Measurements from ENCODE around the gene CBX7. TPM values are rescaled to one million over a fixed set of nuclear protein-coding genes. Genes with fewer than 3 reads are reported as not detected.
A peak's percentile ranks its signal among the peaks of the same experiment; 100 is the strongest.

CBX7 gene
- total RNA-seq (ENCODE audit: unreplicated experiment): 5.9 TPM
- long read RNA-seq: 0 reads

DNA sequence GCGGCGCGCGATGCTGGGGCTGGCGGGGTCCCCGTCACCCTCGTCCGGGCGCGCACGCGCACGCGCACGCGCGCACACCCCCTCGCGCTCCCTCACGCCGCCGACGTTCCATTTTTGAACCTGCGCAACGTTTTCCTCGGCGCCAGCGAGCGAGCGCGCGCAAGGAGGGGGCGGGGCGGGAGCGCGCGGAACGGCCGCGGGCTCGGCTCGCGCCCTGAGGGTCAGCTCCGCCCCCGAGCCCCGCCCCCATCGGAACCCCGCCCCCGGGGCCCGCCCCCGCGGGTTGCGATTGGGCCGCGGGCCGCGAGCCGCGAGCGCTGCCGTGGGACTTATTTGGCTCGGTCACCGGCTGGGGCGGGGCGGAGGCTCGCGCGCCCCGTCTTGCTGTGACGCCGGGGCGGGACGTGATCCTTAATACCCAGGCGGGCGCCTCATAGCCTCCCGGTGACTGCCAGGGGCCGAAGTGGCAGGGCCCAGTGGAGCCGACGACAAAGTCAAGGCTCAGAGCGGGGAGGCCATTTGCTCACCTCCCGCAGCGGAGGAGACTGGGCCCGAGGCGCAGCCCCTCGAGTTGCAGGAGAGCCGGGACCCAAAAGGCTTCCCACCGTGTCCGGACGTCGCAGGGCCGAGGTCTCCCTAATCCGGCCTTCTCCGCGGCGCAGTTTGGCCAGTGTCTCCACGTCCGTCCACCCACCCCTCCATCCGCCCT, at the start of gene CBX7:
TSS of gene CBX7 (minus strand) at position 170 of the 709 bp plus-strand sequence. CDS start 236 bp downstream, outside the sequence.
- Mint-ChIP-seq H3K36me3 (ENCODE audit: unreplicated experiment) (no peaks in the 10 kb centered on the region), H3K9me3 (ENCODE audit: unreplicated experiment) (peaks cover 3% of the 10 kb centered on the region), H3K27ac (ENCODE audit: unreplicated experiment) (no peak within 1 kb of the TSS)

GRCh38 chr22:39197578-39197977, 45.1 kb upstream of the CBX7 start:
- H3K27me3 Mint-ChIP-seq (ENCODE audit: unreplicated experiment): no peaks in the 10 kb centered on the region
- H3K4me3 Mint-ChIP-seq (ENCODE audit: unreplicated experiment): no peak overlapping the region
- H3K27ac Mint-ChIP-seq (ENCODE audit: unreplicated experiment): no peak overlapping the region
- no peak for TF ChIP-seq CTCF (IDR thresholded peaks at IDR 0.05; ENCODE audit: partially characterized antibody, unreplicated experiment)
- H3K4me1 Mint-ChIP-seq (ENCODE audit: low read depth, unreplicated experiment): no peaks in the 10 kb centered on the region
- no peak for DNase-seq
- peaks cover 13% of the 10 kb centered on the region for H3K36me3 Mint-ChIP-seq (ENCODE audit: unreplicated experiment)
- H3K9me3 Mint-ChIP-seq (ENCODE audit: unreplicated experiment): peaks cover 3% of the 10 kb centered on the region

More for the DNA sequence above, at the start of gene CBX7:
- Mint-ChIP-seq H3K4me1 (ENCODE audit: low read depth, unreplicated experiment) (no peaks in the 10 kb centered on the region), H3K27me3 (ENCODE audit: unreplicated experiment) (peaks cover 6% of the 10 kb centered on the region), H3K4me3 (ENCODE audit: unreplicated experiment) (peak within 1 kb of the TSS; percentile 85)
- TF ChIP-seq CTCF (IDR thresholded peaks at IDR 0.05; ENCODE audit: partially characterized antibody, unreplicated experiment): no peak
- DNase-seq: peak; percentile 78

DNA sequence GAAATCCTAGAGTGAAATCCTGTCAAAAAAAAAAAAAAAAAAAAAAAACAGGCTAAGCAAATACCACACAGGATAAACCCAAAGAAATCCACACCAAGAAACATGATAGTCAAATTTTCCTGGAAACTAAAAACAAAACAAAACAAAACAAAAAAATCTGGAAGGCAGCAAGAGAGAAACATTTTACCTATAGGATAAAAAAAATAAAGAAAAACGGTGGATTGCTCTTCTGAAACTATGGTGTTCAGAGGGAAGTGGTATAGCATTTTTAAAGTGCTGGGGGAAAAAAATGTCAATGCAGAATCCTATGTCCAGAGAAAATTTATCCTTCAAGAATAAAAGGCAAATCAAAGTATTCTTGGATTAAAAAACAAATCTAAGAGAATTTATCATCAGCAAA, 41.6 kb upstream of the CBX7 start:
- H3K4me3 Mint-ChIP-seq (ENCODE audit: unreplicated experiment): no peak overlapping the region
- no peaks in the 10 kb centered on the region for H3K27me3 Mint-ChIP-seq (ENCODE audit: unreplicated experiment)
- no peaks in the 10 kb centered on the region for H3K4me1 Mint-ChIP-seq (ENCODE audit: low read depth, unreplicated experiment)
- peaks cover 8% of the 10 kb centered on the region for H3K36me3 Mint-ChIP-seq (ENCODE audit: unreplicated experiment)
- H3K27ac Mint-ChIP-seq (ENCODE audit: unreplicated experiment): no peak overlapping the region
- DNase-seq: no peak
- no peak for TF ChIP-seq CTCF (IDR thresholded peaks at IDR 0.05; ENCODE audit: partially characterized antibody, unreplicated experiment)
- H3K9me3 Mint-ChIP-seq (ENCODE audit: unreplicated experiment): no peaks in the 10 kb centered on the region

GRCh38 chr22:39188809-39189208, 36.3 kb upstream of the CBX7 start:
- DNase-seq: no peak
- TF ChIP-seq CTCF (IDR thresholded peaks at IDR 0.05; ENCODE audit: partially characterized antibody, unreplicated experiment): no peak
- H3K9me3 Mint-ChIP-seq (ENCODE audit: unreplicated experiment): peaks cover 3% of the 10 kb centered on the region
- no peak overlapping the region for H3K4me3 Mint-ChIP-seq (ENCODE audit: unreplicated experiment)
- no peaks in the 10 kb centered on the region for H3K4me1 Mint-ChIP-seq (ENCODE audit: low read depth, unreplicated experiment)
- H3K27ac Mint-ChIP-seq (ENCODE audit: unreplicated experiment): no peak overlapping the region
- H3K27me3 Mint-ChIP-seq (ENCODE audit: unreplicated experiment): no peaks in the 10 kb centered on the region
- no peaks in the 10 kb centered on the region for H3K36me3 Mint-ChIP-seq (ENCODE audit: unreplicated experiment)

DNA sequence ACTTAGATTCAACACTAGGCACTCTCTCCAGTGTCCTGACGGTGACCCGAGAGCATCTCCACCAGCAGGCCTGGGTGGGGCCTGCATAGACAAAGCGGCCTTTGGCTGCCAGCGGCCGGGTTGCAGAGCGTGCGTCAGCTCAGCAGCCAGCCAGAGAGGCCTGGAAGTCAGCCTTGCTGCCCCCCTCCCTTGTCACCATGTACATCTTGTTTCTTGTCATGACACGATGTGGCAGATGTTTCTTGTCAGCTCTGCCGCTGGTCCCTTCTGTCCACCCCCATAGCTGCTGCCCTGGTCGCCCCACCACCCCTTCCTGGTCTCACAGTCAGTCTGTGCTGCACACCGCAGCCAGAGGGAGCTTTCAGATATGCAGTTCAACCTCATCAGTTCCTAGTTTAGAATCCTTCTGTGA, 33.1 kb upstream of the CBX7 start:
- Mint-ChIP-seq H3K27me3 (ENCODE audit: unreplicated experiment) (peaks cover 3% of the 10 kb centered on the region), H3K27ac (ENCODE audit: unreplicated experiment) (peak overlapping the region; percentile 68), H3K9me3 (ENCODE audit: unreplicated experiment) (peaks cover 5% of the 10 kb centered on the region), H3K4me3 (ENCODE audit: unreplicated experiment) (no peak overlapping the region), H3K4me1 (ENCODE audit: low read depth, unreplicated experiment) (peaks cover 8% of the 10 kb centered on the region), H3K36me3 (ENCODE audit: unreplicated experiment) (peaks cover 4% of the 10 kb centered on the region)
- no peak for DNase-seq
- TF ChIP-seq CTCF (IDR thresholded peaks at IDR 0.05; ENCODE audit: partially characterized antibody, unreplicated experiment): no peak

Measured in glutamatergic neuron (in vitro differentiated cells).